22Rv1 (cell line): ENCODE data around the gene SLC16A1.

Experiments used
- H3K27ac ChIP-seq: fragments of 450-650 bp; 2 replicates; pipeline ENCODE4 v1.5.1; 2017
- ZFX ChIP-seq: fragments of 450-650 bp; IDR thresholded peaks from 2 replicates; pipeline ENCODE4 v1.6.1; 2017; ENCODE audit warnings: antibody characterized with exemption, borderline replicate concordance
- TF ChIP-seq, protein P1 (sequence below): fragments of 450-650 bp; IDR thresholded peaks from 2 replicates; pipeline ENCODE4 v1.5.1; 2017; ENCODE audit warnings: mild to moderate bottlenecking

SLC16A1 gene

DNA sequence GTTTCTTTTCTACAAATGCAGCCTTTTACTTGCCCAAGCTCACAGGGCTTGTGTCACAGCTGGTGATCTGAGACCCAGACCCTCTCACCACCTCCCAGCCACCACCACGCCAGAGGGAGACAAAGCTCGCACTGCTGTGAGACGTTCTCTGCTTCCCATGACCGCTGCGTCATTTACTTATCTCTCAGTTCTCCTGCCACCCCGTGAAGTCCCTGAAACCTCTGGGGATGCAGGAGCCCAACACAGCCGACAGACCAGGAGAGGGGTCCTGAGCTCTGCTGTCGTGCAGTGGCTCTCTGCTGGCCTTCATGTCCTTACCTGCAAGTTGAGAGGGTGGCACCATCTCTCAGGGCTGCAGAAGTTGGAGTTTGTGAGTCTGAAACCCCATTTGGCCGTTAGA, 77.7 kb downstream of the SLC16A1 start:
- no peak for TF ChIP-seq ZFX
- TF ChIP-seq, protein P1, sequence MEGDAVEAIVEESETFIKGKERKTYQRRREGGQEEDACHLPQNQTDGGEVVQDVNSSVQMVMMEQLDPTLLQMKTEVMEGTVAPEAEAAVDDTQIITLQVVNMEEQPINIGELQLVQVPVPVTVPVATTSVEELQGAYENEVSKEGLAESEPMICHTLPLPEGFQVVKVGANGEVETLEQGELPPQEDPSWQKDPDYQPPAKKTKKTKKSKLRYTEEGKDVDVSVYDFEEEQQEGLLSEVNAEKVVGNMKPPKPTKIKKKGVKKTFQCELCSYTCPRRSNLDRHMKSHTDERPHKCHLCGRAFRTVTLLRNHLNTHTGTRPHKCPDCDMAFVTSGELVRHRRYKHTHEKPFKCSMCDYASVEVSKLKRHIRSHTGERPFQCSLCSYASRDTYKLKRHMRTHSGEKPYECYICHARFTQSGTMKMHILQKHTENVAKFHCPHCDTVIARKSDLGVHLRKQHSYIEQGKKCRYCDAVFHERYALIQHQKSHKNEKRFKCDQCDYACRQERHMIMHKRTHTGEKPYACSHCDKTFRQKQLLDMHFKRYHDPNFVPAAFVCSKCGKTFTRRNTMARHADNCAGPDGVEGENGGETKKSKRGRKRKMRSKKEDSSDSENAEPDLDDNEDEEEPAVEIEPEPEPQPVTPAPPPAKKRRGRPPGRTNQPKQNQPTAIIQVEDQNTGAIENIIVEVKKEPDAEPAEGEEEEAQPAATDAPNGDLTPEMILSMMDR, result no peak
- H3K27ac ChIP-seq, result no peak overlapping the region

DNA sequence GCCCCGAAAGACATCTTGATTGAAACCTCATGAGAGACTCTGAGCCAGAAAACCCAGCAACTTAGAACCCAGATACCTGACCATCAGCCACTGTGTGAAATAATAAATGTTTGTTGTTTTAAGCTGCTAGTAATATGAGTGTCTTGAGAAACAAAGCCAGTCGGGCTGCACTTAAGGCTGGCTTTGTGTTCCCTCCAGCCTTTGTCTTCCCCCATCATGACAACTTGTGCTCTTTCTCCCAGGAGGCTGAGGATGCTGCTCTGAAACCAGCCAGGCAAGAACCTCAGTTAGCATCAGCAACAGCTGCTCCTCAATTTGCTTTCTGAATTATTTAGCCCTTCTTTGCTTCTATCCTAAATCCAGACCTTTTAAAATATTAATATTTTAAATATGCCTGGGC, 78.2 kb downstream of the SLC16A1 start:
- TF ChIP-seq ZFX, result no peak
- TF ChIP-seq, protein P1, result no peak
- no peak overlapping the region for H3K27ac ChIP-seq

GRCh38 chr1:112876315-112876714, 79.7 kb downstream of the SLC16A1 start:
- no peak overlapping the region for H3K27ac ChIP-seq
- no peak for TF ChIP-seq ZFX
- TF ChIP-seq, protein P1, result no peak

DNA sequence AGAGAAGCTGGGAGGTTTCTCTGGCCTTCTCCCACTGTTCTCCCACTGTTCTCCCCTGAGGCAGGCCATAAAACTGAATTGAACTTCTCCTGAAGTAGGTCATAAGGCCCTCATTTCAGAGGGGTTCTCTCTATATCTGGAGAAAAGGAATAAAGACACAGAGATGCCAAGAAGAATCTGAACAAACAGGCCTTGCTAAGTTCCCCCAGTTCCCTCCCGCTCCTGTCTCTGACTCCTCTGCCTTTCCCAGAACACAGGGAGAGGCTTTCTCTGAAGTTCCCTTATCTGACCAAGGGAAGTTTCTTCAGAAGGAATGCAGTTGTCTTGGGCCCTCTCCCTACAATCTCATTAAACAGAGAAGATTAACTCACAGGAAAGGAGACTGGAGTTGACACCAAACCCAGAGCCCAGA, 83.4 kb downstream of the SLC16A1 start:
- TF ChIP-seq ZFX, result no peak
- TF ChIP-seq, protein P1, result no peak

DNA sequence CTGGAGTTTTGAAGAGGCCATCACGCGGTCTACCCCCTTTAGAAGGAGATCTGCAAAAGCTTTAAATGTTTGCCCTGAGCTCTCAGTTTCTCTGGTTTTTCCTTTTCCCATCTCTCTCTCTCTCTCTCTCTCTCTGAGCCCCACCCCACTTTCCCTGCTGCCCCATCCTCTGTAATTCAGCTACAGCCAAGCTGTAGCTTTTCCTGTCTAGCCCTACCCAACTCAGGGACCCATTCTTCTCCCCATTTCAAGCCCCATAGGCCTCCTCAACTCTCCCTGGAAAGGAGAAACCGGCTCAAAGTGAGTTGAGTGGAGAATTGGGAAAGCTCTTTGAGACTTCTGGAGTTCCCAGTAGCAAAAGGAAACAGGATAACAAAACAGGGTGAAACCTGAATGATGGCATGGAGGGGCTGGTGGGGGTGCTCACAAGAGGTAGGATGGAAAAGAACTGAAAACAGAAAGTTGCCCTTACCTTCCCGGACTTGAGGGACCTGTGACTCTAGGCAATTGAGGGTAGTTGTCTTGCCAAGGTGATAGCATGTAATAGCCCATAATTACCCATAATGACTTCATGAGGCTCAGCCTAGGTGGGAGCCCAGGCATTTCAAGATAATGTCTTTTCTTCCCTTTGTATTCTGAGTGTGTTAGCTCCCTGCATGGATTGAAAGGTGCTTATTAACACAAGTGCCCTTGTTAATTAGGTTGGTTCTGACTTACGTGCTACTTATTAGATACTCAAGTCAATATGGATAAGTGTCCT, 84.9 kb downstream of the SLC16A1 start:
- TF ChIP-seq ZFX, result no peak
- TF ChIP-seq, protein P1, result no peak
- no peak overlapping the region for H3K27ac ChIP-seq

More for the DNA sequence above, 83.4 kb downstream of the SLC16A1 start:
- no peak overlapping the region for H3K27ac ChIP-seq

DNA sequence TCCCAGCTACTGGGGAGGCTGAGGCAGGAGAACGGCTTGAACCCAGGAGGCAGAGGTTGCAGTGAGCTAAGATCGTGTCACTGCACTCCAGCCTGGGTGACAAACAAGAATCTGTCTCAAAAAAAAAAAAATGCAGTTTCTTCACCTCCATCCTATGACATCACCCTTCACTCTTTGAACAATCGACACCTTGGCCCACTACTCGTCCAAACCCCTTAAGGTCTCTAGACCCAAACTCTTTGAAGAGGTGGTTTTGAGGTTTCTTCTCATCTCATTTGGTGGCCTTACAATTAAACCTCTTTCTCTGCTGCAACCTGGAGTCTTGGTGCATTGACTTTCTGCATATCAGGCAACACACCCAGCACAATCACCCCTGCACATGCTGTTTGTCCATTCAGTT, 86.1 kb downstream of the SLC16A1 start:
- TF ChIP-seq, protein P1, result no peak
- TF ChIP-seq ZFX, result no peak

GRCh38 chr1:112868191-112868590, 87.8 kb downstream of the SLC16A1 start:
- H3K27ac ChIP-seq, result no peak overlapping the region
- no peak for TF ChIP-seq ZFX

More for the DNA sequence above, 86.1 kb downstream of the SLC16A1 start:
- H3K27ac ChIP-seq, result no peak overlapping the region

DNA sequence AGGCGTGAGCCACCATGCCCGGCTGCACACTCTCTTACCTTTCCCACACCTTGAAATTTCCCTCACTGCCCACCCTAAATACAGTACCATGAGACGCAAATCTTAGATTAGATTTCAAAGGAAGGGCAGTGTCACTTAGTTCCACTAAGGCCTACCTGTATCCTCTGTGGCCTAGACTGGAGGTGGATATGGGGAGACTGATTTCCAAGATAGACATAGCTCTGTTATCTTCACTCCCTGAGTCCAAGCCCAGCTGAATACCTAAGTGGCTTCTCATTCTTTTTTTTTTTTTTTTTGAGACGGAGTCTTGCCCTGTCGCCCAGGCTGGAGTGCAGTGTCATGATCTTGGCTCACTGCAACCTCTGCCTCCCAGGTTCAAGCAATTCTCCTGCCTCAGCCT, 89.0 kb downstream of the SLC16A1 start:
- no peak overlapping the region for H3K27ac ChIP-seq
- TF ChIP-seq, protein P1, result no peak
- TF ChIP-seq ZFX, result no peak
